Raji (cell line): ENCODE data around the gene TPBGL.

Experiments
- POLR2A ChIP-seq: IDR thresholded peaks from 2 replicates; pipeline ENCODE4 v1.6.1; 2011; ENCODE audit warnings: low read depth, low read length, control low read depth; ENCODE audit not compliant: insufficient read depth

The TPBGL gene

GRCh38 chr11:75237050-75237449 is 3.5 kb upstream of the TPBGL start:
- no peak for TF ChIP-seq POLR2A

GRCh38 chr11:75238595-75239440 is 1.8 kb upstream of the TPBGL start:
- no peak for TF ChIP-seq POLR2A

- TF ChIP-seq POLR2A: no peak
Observed at GRCh38 chr11:75239531-75240290, 863 bp upstream of the TPBGL start.

GRCh38 chr11:75241036-75241905 is 697 bp downstream of the TPBGL start:
- no peak for TF ChIP-seq POLR2A

- no peak for TF ChIP-seq POLR2A
Observed at GRCh38 chr11:75241906-75242644, 1.5 kb downstream of the TPBGL start.

GRCh38 chr11:75242722-75243600 is 2.4 kb downstream of the TPBGL start:
- no peak for TF ChIP-seq POLR2A

GRCh38 chr11:75244052-75244814 is 3.7 kb downstream of the TPBGL start:
- TF ChIP-seq POLR2A: no peak

- no peak for TF ChIP-seq POLR2A
Observed at GRCh38 chr11:75245356-75246005, 4.9 kb downstream of the TPBGL start.

GRCh38 chr11:75246006-75246670 is 5.6 kb downstream of the TPBGL start:
- TF ChIP-seq POLR2A: no peak

- TF ChIP-seq POLR2A: no peak
Observed at GRCh38 chr11:75246671-75247350, 6.2 kb downstream of the TPBGL start.

- TF ChIP-seq POLR2A: no peak
Observed at GRCh38 chr11:75248924-75249256, 8.3 kb downstream of the TPBGL start.
